HG03159 (cell line): ENCODE data around the gene DPAGT1.
"Not testable (repeated sequence)": the region's sequence is repeated elsewhere in the genome, so short reads cannot be mapped to it uniquely, and the experiment has no call there.

Source experiments
- ATAC-seq: cut with Tn5 transposase; IDR thresholded peaks from one replicate; pipeline ENCODE4 v1.9.1; 2021; ENCODE audit warnings: mild to moderate bottlenecking, moderate library complexity; ENCODE audit not compliant: unreplicated experiment

Gene DPAGT1

GRCh38 chr11:119062779-119063178 is 38.9 kb downstream of the DPAGT1 start:
- ATAC-seq, result no peak

DNA sequence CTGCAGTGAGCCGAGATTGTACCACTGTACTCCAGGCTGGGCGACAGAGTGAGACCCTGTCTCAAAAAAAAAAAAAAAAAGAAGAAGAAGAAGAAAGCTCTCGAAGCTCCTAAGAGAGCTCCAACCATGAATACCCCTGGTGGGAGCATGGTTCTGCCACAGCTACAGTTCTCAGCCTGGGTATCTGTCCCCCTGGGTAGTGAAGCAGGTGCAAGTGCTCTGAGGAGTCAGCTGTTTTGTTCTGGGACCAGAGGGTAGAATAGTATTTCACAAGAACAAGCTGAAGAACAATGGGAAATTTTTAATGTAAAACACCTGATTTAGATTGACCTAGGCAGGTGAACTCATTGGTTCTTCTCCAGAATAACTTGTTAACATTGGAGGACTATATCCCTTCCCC is 40.4 kb downstream of the DPAGT1 start:
- no peak for ATAC-seq

GRCh38 chr11:119059128-119059527 is 42.5 kb downstream of the DPAGT1 start:
- ATAC-seq, result not testable (repeated sequence)

DNA sequence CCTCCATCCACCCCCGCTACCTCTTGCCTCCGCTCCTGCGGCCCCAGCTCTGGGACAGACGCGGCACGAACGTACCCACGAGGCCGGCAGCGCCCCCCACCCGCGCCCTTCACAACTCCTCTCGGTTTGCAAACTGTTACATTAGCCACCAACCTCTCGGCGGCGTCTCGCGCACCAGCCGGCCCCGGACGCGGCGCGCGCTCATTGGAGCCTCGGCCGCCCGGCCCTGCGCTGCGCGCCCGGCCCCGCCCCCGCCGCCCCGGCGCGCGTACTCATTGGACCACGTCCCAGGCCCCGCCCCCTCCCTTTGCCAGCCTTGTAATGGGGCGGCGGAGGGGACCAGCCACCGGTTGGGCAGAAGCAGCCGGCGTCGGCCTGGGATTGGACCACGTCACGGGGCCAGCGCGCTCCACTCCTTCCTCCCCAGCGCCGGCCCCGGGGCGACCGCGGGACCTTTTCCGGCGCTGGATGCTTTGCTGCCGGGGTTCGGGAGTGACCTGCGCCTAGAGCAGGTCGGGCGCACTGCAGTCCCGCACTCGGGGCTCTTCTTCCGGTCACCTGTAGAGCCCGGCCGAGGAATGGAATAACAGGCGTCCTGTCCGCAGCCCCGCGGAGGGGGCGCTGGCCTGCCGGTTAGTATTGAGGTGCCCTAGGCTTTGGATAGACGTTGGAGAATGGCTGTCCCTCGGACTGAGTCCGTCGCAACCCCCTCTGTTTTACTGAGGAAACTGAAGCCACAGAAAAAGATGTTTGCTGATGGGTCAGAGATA is 44.5 kb downstream of the DPAGT1 start, which contains the start of gene HYOU1:
TSS of gene HYOU1 (minus strand) at position 206 of the 770 bp plus-strand sequence. CDS start 1,045 bp downstream, outside the sequence.
- peak; percentile 86 for ATAC-seq

- peak; percentile 8 for ATAC-seq
These were observed 45.1 kb downstream of the DPAGT1 start for GRCh38 chr11:119056421-119056999.

DNA sequence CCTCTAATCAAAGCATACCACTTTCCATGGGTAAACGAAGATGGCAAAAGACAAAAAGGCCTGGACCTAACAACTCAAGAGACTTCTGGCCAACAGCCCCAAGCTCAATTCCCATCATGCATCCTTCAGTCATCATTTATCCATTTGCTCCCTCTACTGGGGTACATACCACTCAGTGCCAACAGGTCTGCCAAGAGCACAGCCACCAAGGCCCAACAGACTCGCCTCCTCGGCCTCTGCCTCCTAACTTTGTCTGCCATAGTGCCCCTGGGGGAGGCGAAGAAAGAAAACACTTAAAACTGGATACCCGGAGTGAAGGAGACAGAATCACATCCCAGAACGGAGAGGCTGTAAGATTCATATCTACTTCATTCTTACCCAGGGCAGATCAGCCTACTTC is 45.8 kb downstream of the DPAGT1 start:
- ATAC-seq, result no peak

- ATAC-seq, result no peak
These were observed 47.2 kb downstream of the DPAGT1 start for GRCh38 chr11:119054418-119054817.

GRCh38 chr11:119052163-119052814 is 49.4 kb downstream of the DPAGT1 start:
- no peak for ATAC-seq

DNA sequence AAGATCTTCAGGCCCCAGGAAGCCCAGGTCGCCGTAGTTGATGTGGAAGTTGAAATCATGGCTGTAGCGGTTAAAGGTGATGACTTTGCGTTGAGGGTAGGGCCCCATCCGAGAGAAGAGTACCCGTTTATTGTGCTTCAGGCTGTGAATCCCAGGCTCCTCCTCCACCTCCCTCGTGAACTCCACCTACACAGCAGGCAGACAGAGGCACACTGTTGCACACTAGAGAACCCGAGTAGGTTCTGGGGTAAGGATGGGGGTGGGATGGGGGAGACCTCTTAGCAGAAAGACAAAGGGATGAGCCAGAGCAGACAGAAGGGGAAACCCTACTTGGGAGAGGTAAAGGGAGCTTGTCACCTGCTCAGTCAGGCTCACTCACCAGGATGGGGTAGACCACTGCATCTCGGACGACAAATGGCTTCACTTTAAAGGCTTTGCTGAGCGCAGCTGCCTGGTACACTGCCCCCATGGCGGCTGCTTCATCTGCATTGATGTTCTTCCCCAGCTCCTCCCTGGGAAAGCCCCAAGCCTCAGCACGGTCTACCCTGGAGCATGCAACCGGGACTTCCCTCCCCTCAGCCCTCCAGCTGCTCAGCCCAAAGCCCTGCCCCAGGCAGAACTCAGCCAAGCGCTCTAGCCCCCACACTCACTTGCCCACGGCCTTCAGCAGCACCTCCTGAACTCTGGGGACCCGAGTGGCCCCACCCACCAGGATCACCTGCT is 50.1 kb downstream of the DPAGT1 start:
- ATAC-seq, result no peak

DNA sequence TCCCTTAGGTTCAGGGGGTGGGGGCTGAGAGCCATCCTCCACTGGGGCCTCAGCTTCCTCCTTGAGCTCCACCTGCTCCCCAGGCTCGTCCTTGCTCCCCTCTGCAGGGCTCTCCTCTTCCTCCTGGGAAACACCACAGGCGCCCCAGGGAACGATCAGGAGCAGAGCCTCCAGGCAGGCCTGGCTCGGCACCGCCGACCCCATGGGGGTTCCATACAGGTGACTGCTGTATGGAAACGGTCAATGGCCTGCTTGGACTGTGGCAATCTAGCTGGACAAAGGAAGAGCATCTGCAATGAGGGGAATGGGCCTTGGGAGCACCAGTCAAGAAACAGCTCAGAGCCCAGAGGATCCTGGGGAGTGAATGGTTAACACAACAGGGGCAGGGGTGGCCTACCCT is 52.6 kb downstream of the DPAGT1 start:
- no peak for ATAC-seq

DNA sequence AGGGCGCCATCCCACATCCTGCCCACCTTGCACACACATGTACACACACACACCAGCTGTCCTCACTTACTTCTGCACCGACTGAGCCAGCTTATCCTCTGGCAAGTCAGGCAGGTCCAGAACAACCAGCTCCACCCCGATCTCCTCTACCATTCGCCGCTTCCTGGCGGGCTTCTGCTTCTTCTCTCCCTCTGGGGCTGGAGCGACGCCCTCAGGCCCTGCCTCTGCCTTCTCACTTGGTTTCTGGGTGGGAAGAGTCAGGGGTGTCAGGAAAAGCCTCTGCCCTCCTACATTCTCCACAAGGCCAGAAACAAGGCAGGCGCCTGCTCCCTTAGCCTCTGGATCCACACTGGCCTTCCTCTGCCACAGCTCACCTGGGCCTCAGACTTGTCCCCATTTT is 53.0 kb downstream of the DPAGT1 start:
- no peak for ATAC-seq

DNA sequence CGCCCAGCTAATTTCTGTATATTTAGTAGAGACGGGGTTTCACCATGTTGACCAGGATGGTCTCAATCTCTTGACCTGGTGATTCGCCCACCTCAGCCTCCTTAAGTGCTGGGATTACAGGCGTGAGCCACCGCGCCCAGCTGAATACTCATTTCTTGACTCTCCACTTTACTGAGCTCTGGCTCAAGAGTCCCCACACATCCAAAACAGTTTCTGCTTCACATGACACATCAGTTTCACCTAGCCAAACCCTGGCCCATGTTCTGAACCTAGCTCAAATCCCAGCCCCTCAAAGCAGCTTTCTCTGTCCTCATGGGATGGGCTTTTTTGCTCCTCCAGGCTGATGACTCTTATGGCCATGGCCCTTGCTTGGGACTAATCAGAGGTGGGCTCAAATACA is 54.4 kb downstream of the DPAGT1 start:
- no peak for ATAC-seq
